Left lung (tissue), 10 donors: ENCODE data around the gene PODN. TPM values are rescaled to one million over a fixed set of nuclear protein-coding genes. Genes with fewer than 3 reads are reported as not detected.

Experiments used
- ATAC-seq: fragments of 200-7000 bp; cut with Tn5 transposase; one replicate; pipeline ENCODE4 v1.9.1; 2020; ENCODE audit warnings: moderate library complexity
- DNase-seq, 4 donors: peaks; one replicate each; pipeline ENCODE4 v3.0.0-alpha.2; 2013 to 2020
- H3K27ac ChIP-seq, 2 donors: fragments of 200-600 bp; sonication (generic) in 1 of 2; one replicate each; pipeline versions ENCODE4 v1.5.0 to v1.8.0; 2020 to 2021
- H3K27me3 ChIP-seq, 2 donors: fragments of 200-600 bp; sonication (generic) in 1 of 2; one replicate each; pipeline versions ENCODE4 v1.5.0 to v1.8.0; 2020 to 2021
- H3K36me3 ChIP-seq, 2 donors: fragments of 200-600 bp; sonication (generic) in 1 of 2; one replicate each; pipeline versions ENCODE4 v1.5.0 to v1.8.0; 2020 to 2021
- H3K4me1 ChIP-seq, 2 donors: fragments of 200-600 bp; one replicate each; pipeline ENCODE4 v1.8.0; 2021
- H3K4me3 ChIP-seq, 2 donors: fragments of 200-600 bp; sonication (generic) in 1 of 2; one replicate each; pipeline versions ENCODE4 v1.5.0 to v1.8.0; 2020 to 2021; ENCODE audit warnings: mild to moderate bottlenecking in 1 of 2
- H3K9me3 ChIP-seq, 2 donors: fragments of 200-600 bp; sonication (generic) in 1 of 2; one replicate each; pipeline versions ENCODE4 v1.5.0 to v1.8.0; 2020 to 2021
- intact Hi-C, 2 donors: fragments of 100-400 bp; cut with DNase I; formaldehyde crosslinking; loops; one replicate each; pipeline versions ENCODE4 v1.11.2 to v1.14.2; 2022
- polyA plus RNA-seq, 6 donors: library from polyadenylated mRNA; unstranded; fragments of 120-200 nt; gene quantifications; one replicate each; pipeline ENCODE4 v1.2.1, GENCODE V29; 2013; ENCODE audit not compliant: insufficient read length in 6 of 6
- total RNA-seq, 2 donors: library from RNA; stranded (reverse); fragmentation: NEBNext Ultra II Directional; extraction: Animal tissue kit (Norgen Biotek cat#: 25700); gene quantifications; one replicate each; pipeline ENCODE4 v1.2.1, GENCODE V29; 2021
- TF ChIP-seq, protein P1 (sequence below), 2 donors: fragments of 200-600 bp; sonication (generic) in 1 of 2; IDR thresholded peaks; one replicate each; pipeline versions ENCODE4 v1.5.0 to v1.8.0; 2021; ENCODE audit warnings: antibody characterized with exemption in 2 of 2
- donor health status: DM: no; HTN: yes; CAD: no.
- donor health status: DM: no; HTN: no; CAD: no.

The PODN gene
- total and polyA plus RNA-seq, 8 donors, result 10.5 to 48.8 (median 12.1) TPM

DNA sequence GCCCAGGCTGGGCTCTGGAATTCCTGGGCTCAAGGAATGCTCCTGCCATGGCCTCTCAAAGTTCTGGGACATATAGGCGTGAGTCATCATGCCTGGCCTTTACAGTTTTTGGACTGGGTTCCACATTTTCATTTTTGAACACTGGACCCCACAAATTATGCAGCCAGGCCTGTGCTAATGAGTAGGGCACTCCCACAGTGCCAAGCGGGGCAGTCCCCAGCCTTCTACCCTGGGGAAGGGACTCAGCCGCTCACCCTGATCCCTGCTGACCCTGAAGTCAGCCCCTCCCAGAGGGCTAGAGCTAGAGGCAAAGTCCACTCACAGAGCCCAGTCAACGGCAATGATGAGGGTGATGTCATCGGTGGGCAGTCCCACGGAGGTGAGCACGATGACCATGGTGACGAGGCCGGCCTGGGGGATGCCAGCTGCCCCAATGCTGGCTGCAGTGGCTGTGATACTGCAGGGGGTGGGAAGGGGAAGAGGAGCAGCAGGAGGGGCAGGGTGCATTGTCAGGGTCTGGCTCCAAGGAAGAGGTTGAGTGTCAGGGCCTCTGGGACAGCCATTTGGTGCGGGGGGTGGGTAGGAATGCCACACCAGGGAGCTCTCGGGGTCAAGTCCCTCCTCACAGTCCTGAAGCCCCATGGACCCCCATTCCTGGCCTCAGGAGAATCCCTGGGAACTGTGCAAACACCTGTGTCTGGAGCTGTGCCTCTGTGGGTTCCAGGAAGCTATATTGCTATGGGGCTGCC is 27.6 kb downstream of the PODN start:
- TF ChIP-seq, protein P1, sequence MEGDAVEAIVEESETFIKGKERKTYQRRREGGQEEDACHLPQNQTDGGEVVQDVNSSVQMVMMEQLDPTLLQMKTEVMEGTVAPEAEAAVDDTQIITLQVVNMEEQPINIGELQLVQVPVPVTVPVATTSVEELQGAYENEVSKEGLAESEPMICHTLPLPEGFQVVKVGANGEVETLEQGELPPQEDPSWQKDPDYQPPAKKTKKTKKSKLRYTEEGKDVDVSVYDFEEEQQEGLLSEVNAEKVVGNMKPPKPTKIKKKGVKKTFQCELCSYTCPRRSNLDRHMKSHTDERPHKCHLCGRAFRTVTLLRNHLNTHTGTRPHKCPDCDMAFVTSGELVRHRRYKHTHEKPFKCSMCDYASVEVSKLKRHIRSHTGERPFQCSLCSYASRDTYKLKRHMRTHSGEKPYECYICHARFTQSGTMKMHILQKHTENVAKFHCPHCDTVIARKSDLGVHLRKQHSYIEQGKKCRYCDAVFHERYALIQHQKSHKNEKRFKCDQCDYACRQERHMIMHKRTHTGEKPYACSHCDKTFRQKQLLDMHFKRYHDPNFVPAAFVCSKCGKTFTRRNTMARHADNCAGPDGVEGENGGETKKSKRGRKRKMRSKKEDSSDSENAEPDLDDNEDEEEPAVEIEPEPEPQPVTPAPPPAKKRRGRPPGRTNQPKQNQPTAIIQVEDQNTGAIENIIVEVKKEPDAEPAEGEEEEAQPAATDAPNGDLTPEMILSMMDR (IDR thresholded peaks at IDR 0.05), result no peak
- Histone ChIP-seq H3K4me1 (peaks cover 0 to 6% of the 10 kb centered on the region in 2 donors), H3K9me3 (no peaks in the 10 kb centered on the region), H3K27me3 (no peaks in the 10 kb centered on the region), H3K27ac (no peak overlapping the region), H3K36me3 (no peaks in the 10 kb centered on the region), H3K4me3 (no peak overlapping the region)
- DNase-seq (no peak), ATAC-seq (no peak)
- intact Hi-C loops, result no loop called here

DNA sequence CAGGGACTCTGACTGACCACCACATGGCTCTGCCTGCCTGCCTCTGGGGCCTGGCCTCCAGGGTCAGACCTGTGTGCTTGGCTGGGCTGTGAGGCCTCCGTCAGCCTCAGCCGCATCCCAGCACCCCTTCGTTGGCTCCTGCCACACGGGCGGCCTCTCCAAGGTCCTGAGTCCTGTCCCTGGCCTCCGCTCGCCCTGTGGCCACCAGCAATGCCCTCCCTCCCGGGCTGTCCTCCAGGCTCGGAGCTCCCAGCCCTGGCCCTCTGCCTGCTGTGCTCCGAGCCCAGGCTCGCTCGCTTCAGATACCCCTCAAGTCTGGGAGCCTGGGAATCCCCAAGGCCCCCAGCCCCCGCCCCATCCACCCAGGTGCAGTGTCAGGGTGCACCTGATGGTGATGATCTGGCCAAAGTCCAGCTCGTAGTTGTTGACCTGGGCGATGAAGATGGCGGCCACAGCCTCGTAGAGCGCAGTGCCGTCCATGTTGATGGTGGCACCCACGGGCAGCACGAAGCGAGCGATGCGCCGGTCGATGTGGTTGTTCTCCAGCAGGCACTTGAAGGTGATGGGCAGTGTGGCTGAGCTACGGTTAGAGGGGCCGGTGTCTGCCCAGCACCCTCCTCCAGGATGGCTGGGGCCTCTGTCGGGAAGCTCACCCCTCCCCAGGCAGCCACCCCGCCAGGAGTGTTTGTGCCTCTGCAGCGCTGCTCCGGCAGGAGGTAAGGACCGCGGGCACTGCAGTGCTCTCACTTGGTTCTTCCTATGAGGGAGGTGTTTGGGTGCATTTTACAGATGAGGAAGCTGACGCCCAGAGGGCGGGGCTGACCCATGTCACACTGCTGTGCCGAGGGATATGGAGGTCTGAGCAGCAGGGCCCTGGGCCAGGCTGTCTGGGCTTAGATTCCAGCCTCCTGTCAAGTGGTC is 28.5 kb downstream of the PODN start:
- intact Hi-C loops, result no loop called here
- DNase-seq, result peak in 1 of 4 donors; percentile 83

DNA sequence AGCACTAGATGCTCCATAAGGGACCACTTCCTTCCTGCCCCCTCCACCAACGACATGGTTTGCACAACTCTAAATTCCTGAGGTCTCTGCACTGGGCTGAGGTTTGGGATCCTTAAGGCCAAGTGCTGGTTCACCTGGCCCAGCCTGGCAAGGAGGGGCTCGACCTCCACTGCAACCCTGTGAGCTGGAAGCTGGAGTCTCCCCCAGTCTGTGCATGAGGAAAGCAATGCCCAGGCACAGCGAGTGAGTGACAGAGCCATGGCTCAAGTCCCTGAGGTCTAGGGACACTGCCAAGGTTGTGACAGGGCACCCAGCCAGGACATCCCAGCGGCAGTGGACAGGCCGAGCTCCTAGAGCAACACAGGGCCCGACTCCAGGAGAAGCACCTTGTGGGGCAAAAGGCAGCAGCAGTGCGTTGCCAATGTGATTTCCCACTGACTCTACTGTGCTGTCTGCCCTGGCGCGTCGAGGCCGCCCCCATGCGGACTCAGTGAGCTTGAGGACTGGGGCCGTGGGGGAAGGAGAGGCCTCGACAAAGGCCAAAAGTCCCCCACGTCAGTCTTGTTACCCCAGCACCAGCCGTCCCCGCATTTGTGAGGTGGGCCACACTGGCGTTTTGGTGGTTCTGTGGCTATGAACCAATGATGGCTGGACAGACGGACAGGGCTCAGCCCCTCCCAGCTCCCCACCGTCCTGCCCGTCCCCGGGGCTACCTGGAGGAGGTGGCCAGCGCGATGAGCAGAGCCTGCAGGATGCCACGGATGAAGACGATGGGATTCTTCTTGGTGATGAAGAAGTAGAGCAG is 30.0 kb downstream of the PODN start:
- H3K4me3 ChIP-seq, result no peak overlapping the region
- intact Hi-C loops, result no loop called here
- H3K4me1 ChIP-seq, result peaks cover 0 to 6% of the 10 kb centered on the region in 2 donors
- no peak overlapping the region for H3K27ac ChIP-seq
- ATAC-seq (peak; percentile 36), DNase-seq (peak in 1 of 4 donors; percentile 46)
- no peaks in the 10 kb centered on the region for H3K9me3 ChIP-seq
- TF ChIP-seq, protein P1 (IDR thresholded peaks at IDR 0.05), result no peak
- no peaks in the 10 kb centered on the region for H3K36me3 ChIP-seq
- H3K27me3 ChIP-seq, result no peaks in the 10 kb centered on the region

More for the DNA sequence above, 28.5 kb downstream of the PODN start:
- peak; percentile 34 for ATAC-seq
- TF ChIP-seq, protein P1 (IDR thresholded peaks at IDR 0.05), result no peak
- peaks cover 0 to 6% of the 10 kb centered on the region in 2 donors for H3K4me1 ChIP-seq
- no peak overlapping the region for H3K27ac ChIP-seq
- H3K36me3 ChIP-seq, result no peaks in the 10 kb centered on the region
- no peaks in the 10 kb centered on the region for H3K9me3 ChIP-seq
- H3K4me3 ChIP-seq, result no peak overlapping the region
- H3K27me3 ChIP-seq, result no peaks in the 10 kb centered on the region

DNA sequence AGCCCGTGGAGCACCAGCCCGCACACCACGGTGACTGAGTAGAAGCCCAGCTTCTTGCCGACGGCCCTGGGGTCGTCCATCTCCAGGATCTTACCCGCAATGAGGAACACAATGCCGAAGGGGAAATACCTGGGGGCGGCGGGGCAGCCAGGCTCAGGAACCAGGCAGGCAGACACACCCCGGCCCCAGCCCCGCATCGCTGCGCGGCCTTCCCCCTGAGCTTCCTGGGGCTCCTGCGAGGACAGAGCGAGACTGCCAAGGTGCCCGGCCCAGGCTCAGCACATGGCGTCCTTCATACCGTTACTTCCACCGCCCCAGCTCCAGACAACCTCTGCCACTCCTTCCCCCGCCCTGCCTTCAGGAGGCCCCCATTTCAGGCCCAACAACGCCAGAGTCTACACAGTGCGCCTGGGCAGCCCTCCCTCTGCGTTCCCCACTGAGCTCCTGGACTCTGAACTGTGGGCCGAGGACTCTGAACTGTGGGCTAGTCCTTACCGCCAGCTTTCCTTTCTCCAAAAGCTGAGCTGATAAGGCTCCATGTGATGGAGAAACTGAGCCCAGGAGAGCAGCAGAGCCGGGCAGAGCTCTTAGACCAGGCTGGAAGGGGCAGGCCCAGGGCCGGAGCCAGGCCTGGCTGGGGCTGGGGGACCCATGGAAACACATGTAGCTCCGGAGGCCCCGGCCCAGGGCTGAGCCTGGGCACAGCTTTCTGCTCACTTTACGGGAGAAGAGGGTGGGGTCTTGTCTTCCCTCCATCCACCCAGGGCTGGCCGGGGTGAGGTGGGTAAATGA is 30.8 kb downstream of the PODN start:
- H3K27me3 ChIP-seq, result no peaks in the 10 kb centered on the region
- no peak for ATAC-seq
- peaks cover 0 to 6% of the 10 kb centered on the region in 2 donors for H3K4me1 ChIP-seq
- no peaks in the 10 kb centered on the region for H3K36me3 ChIP-seq
- intact Hi-C loops, result no loop called here
- H3K27ac ChIP-seq, result no peak overlapping the region
- H3K9me3 ChIP-seq, result no peaks in the 10 kb centered on the region
- DNase-seq, result no peak
- no peak overlapping the region for H3K4me3 ChIP-seq
- TF ChIP-seq, protein P1 (IDR thresholded peaks at IDR 0.05), result no peak
